Stimulated activated CD4-positive, alpha-beta T cell treated with anti-CD3 and anti-CD28 coated beads, Interleukin-1b, Interleukin-23, amount 100 ng/mL, for 24 hours (primary cell): Measurements from ENCODE around the gene PIGB.
"Not testable (repeated sequence)": the region's sequence is repeated elsewhere in the genome, so short reads cannot be mapped to it uniquely, and the experiment has no call there.

ENCODE experiments used
- DNase-seq, 4 experiments: peaks; one replicate each; pipeline ENCODE4 v3.0.0-alpha.2; 2020; ENCODE audit warnings: low read depth in 4 of 4, low spot score in 1 of 4

The PIGB gene

GRCh38 chr15:55318588-55319494, at the start of gene PIGB, which contains the start of gene PIGBOS1:
PIGB (plus strand) TSS chr15:55319222; CDS start chr15:55319251, 29 bp downstream.
PIGBOS1 (minus strand) TSS chr15:55319123; CDS start chr15:55317792, 1,331 bp downstream.
- peak; percentile 41 to 68 (median 56) for DNase-seq

- DNase-seq: no peak
Measured at GRCh38 chr15:55270291-55270690, 48.7 kb upstream of the PIGB start.

DNA sequence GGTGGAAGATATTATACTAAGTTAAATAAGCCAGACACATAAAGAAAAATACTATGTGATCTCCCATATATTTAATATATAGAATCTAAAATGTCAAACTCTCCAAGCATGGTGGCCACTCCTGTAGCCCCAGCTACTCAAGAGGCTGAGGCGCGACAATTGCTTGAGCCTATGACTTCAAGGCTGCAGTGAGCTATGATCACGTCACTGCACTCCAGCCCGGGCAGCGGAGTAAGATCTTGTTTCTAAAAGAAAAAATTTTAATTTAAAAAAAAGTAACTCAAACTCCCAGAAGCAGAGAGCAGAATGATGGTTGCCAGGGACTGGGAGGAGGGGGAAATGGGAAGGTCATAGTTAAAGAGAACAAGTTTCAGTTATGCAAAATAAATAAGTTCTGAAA, 42.7 kb upstream of the PIGB start:
- no peak for DNase-seq

DNA sequence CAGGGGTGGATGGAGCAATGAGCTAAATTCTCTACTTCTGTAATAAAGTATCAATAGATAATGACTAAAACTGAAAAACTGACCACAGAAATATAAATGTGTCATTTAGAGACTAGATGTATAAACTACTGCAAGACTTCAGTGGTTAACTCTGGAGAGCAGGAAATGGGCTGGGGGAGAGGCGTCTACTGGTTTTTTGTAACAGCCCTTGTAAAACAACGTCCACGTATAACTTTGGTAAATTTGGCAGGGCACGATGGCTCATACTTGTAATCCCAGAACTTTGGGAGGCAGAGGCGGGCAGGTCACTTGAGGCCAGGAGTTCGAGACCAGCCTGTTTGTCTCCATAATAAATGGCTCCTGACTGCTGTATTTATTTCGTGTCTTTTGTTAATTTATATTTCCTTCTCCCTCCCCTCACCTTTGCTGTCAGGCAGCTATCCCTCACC, 41.9 kb upstream of the PIGB start:
- no peak for DNase-seq

GRCh38 chr15:55277715-55278114, 41.3 kb upstream of the PIGB start:
- no peak for DNase-seq

DNA sequence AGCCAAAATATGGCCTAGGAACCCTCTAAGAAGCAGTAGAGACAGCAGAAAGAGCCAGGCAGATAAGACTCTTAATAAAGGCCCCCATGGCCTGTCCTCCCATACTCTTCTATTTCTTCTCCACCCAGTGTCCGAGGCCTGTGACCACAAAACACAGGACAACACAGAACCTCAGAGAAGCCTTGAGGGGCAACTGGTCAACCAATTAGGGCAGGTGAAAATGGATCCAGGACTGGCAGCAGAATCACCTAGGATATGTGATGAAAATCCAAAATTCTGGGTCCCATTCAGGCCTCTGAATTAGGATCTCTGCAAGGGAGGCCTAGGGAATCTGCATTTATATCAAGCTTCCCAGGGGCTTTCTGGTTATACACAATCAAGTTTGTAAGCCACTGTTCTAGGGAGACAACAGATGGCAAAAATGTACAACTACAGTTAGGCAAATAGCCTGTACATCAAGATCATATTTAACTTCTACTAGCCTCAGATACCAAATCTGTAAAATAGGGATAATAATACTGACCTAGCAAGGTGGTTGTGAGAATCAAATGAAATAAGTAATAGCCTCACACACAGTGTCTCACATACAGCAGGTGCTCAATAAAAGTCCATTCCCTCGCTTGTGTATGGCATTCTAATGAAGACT, 39.8 kb upstream of the PIGB start:
- no peak for DNase-seq

GRCh38 chr15:55279746-55280351, 39.2 kb upstream of the PIGB start:
- peak in 1 of 4 experiments; percentile 26 for DNase-seq

DNA sequence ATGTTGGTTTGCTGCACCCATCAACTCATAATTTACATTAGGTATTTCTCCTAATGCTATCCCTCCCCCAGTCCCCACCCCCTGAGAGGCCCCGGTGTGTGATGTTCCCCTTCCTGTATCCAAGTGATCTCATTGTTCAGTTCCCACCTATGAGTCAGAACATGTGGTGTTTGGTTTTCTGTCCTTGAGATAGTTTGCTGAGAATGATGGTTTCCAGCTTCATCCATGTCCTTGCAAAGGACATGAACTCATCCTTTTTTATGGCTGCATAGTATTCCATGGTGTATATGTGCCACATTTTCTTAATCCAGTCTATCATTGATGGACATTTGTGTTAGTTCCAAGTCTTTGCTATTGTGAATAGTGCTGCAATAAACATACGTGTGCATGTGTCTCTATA, 38.4 kb upstream of the PIGB start:
- DNase-seq: not testable (repeated sequence)

DNA sequence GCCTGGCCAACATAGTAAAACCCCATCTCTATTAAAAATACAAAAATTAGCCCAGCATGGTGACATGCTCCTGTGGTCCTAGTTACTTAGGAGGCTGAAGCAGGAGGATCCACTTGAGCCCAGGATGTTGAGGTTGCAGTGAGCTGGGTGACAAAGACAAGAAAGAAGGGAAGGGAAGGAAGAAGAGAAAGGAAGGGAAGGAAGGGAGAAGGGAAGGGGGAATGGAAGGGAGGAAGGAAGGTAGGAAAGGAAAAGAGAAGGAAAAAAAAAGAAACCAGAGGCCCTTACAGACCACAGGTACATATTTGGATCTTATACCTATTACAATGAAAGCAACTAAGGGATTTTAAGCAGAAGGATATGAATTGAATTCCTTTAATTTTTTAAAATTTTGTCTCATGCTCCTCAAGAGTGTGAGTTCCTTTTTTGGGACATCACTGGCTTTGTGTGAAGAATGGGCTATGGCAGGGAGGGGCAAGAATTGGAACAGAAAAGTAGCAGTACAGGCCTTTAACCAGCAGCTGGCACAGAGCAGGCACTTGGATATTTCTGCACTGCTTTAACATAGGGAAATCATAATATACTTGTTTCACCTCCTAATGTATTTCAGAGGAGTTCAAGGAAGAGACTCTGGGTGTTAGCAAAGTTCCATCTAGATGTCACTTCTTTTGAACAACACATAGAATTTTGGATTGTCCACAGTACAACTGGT, 37.3 kb upstream of the PIGB start:
- no peak for DNase-seq

DNA sequence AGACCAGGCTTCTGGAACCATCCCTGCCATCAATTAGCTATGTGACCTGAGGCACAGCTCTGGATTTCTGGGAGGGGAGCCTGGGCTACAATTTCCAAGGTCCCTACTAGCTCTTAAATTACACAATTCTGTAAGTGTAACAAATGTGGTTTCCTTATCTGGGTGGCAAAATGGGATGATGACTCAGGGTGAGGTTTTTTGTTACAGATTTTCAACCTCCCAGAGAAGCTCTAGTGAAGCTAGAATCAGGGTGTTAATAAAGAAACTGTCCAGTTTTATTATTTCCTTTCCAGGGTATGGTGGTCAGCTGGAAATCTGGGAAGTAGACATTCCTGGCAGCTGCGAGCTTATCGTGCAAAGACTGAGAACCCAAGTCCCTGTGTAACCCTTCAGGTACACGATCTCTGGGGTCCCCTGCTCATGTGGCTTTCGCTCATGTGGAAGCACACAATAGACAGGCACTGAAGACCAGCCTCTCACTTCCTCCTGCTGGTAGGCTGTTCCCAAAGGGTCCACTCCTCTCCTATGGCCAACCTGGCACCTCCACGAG, 36.7 kb upstream of the PIGB start:
- no peak for DNase-seq

DNA sequence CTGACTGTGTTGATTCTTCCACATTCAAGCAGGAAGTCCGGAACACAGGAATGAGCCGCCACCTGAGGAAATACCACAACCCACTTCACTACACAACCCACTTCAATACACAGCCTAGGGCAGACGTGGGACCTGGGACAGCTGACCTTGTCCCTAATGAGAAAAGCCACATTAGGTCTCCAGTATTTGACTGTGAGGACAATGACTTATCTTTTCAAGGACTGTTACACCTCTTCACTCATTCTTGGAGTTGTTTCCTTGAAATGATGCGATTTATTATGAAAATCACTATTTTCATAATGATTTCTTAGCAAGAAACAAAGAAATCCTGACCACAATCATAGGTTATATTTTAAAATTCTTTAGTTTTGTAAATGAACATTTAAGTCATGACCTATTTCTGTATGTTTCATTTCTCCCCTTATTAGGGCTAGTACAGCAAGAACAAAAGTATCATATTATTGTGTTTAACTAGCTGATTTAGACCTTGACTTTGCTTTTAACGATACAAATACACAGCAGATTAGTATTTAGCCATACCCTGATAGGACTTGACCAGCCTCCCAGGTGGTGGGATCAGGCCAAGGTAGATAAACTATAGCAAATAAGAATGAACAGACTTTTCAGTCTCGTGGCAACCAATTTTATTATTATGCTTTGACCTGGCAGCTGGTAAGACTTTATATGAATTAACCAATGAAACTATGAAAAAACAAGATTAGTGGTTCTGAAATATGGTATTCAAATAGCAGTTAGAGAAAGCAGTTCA, 35.5 kb upstream of the PIGB start:
- DNase-seq: no peak

DNA sequence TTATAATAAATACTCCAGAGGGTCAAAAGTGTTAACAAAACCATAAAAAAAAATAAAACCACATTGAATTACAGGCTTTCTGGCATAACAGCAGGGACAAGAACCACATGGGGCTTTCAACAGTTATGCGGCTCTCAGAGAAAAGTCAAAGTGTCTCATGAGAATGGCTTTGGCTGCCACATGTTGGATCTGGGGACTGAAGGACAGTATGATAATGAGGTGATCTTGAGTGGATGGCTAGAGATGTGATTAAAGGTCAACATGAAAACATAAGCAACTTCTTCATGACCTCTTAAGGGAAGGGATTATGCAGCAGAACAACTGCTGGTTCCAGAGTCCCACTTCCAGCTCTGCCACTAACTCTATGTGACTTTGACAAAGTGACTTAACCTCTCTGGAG, 34.6 kb upstream of the PIGB start:
- no peak for DNase-seq

DNA sequence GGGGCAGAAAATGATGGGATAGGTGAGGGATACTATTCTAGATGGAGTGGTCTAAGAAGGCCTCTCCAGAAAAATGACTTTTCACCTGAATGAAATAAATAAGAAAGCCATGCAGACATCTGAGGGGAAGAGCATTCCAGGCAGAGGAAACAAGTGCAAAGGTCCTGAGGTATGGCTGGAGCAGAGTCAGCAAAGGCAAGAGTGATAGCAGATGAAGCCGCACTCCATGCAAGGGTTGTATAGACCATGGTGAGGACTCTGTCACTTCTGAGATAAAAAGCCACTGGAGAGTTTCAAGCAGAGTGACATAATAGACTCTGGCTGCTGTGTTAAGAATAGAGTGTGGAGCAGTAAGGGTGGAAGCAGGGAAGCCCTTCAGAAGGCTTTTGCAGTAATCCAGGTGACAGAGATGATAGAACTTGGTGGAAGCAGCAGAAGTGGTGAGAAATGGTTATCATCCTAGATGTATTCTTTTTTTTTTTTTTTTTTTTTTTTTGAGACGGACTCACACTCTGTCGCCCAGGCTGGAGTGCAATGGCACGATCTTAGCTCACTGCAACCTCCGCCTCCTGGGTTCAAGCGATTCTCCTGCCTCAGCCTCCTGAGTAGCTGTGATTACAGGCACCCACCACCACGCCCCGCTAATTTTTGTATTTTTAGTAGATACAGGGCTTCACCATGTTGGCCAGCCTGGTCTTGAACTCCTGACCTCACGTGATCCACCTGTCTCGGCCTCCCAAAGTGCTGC, 32.4 kb upstream of the PIGB start:
- not testable (repeated sequence) for DNase-seq

- DNase-seq: no peak
Measured at GRCh38 chr15:55288006-55288717, 30.9 kb upstream of the PIGB start.

DNA sequence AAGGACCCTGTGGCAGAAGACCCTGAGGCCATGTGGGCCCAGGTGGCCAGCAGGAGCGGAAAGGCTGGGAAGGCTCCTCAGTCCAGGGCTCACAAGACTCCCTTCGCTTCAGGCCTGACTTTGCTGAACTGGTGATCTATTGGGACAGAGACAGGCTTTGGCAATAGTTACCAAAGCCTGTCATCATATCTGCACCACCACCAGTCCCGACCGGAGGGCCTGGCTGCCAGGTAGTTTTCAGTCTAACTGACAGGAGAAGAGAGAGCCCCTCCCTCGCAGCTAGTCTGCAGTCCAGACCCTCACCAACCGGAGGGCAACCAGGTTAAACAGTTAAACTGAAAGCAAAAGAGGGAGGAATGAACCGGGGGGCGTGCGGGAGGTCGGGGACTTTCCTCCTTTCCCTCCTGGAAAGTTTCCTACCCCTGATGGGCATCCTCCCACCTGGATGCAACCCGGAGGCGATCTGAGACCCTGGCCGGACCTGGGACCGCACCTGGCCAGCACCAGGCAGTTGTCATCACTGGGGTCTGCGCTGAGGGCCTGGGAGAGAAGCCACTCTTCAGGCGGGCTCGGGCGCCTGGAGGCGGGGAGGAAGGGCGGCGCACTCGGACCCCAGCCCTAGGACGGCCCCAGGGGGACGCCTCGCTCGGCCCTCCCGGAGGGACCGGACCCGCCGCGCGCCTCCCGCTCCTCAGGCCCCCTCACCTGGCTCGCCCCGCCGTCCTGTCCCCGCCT, 29.8 kb upstream of the PIGB start:
- peak in 2 of 4 experiments; percentile 13 to 15 for DNase-seq

DNA sequence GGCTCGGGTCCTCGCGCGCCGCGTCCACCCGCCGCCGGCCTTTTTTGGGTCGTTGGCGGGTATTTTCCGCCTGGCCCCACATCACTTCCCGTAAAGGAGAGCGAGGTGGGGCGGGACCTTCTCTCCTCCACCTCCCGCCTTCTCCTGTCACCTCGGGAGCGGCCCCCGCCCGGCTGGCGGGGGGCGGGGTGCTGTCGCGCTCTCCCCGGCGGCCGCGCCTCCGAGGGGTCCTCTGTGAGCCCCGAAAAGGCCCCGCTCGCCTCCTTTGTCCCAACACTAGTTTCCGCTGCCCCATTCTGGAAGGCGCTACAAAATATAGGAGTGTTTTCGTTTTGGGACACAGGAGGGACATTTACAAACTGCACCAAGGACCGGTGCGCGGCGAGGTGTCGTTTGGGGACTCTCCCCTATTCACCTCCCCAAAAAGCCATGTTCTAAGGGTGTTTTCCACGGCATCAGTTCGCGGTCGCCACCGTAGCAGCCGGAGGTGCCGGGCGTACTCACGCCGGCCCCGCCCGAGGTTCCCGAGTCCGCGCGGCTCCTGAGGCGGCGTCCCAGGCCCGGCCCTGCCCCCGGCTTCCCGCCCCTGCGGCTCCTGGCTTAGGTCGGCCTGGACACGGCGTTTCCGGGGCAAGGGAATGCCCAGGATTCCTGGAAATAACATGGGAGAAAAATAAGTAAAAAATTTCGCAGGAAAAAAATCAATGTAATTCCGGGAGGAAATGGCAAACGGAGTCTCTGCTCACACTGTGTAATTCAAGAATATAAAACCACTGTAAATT, 29.1 kb upstream of the PIGB start, which contains the start of gene RAB27A:
Gene RAB27A (minus strand): TSS at position 68 of the 782 bp plus-strand sequence. CDS start 54,879 bp downstream, outside the sequence.
- DNase-seq: peak in 3 of 4 experiments; percentile 47 to 75 (median 74)

DNA sequence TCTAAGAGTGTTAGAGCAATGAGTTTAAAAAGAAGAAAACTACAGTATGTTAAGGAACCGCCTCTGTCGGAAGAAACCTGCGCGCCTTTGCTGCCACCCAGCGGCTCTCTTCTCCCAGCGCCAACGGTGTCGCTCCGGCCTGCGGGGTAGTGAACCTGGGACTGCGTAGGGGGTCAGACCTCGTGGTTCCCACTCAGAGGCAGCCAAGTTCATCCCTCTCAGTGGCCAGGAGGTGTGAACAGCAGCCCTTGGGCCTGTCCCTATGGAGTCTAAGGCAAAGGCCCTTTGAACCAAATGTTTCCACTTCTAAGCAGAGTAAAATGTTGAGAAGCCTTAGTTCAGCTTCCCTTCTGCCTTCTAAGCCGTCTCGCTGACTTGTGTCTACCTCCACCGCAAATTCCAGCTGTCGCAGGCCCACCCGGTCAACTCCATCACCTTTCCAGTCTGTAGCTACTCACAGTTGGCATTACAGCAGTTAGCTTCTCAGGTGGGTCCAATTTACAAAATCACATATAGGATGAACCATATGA, 28.4 kb upstream of the PIGB start:
- peak in 3 of 4 experiments; percentile 54 to 77 (median 77) for DNase-seq
